NCI-H2029 (cell line): ENCODE results near the gene GTF3C2.

Experiments used
- DNase-seq: peaks from one replicate; lab custom pipeline; 2025; lab: John Stamatoyannopoulos, UW

The GTF3C2 gene

DNA sequence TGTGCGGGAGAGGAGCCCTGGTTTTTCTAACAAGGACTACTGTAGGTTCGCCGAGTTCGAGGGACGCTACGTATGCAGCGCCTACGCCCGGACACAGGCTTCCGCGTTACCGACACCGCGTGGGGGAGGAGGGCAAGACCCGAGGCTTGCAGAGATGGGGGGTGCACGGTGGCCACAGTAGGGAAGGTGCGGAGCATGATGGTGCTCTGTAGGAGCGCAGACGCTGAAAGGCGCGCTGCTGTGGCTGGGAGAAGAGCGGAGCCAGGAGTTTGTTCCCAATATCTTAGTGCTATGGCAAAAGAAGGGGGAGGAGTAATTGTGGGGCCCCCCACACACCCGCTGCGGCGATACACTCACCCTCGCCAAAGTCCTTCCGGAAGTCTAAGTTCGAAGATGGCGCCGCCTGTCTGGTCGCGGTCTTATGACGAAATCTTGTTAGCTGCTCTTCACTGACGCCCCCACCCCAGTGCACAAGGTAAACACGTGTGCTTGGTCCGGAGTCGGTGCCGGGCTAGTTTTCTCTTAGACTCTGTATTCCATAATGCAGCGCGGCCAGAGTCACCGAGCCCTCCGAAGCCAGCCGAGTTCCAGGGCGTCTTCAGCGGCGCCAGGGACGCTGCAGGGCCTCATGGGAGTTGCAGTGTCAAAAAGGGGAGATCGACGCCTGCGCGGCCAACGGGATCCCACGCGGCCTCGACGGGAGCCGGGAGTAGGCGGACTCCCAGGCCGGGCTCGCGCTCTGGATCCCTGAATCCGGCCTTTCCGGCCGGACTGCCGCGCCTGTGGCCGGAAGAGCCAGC, at the start of gene GTF3C2:
TSS of gene GTF3C2 (minus strand) at position 383 of the 800 bp plus-strand sequence. CDS start 13,210 bp downstream, outside the sequence.
- DNase-seq = peak; percentile 88

- DNase-seq = no peak
Measured at GRCh38 chr2:27400348-27401135, 44.0 kb upstream of the GTF3C2 start.

DNA sequence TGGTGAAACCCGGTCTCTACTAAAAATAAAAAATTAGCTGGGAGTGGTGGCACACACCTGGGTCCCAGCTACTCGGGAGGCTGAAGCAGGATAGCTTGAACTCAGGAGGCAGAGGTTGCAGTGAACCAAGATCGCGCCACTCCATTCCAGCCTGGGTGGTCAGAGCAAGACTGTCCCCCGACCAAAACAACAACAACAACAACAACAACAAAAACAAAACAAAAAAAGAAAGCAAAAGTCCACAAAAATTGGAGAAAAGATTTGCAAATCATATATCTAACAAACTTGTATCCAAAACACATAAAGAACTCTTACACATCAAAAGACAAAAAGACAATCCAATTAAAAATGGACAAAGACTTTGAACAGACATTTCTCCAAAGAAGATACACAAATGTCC, 42.4 kb upstream of the GTF3C2 start:
- no peak for DNase-seq

DNA sequence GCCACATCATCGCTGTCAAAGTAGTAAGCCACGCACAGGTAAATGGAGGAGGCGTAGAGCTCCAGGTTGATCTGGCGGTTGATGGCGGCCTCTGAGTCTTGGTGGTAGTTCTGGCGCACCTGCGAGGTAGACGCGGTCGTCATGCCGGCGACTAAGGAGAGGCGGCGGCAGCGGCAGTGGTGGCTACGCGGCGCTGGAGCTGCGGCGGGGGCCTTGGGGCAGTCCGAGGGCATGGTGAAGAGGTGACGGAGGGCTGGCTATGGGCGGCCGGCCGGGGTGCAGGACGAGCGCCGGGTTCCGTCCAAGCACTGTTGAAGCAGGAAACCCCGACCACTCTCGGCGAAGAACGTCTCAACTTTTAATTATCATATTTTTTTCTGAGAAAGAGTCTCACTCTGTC, 36.7 kb upstream of the GTF3C2 start:
- no peak for DNase-seq

GRCh38 chr2:27390822-27391679, 34.5 kb upstream of the GTF3C2 start:
- no peak for DNase-seq

- DNase-seq = no peak
Measured at GRCh38 chr2:27381577-27382181, 25.1 kb upstream of the GTF3C2 start.

GRCh38 chr2:27380626-27381545, 24.3 kb upstream of the GTF3C2 start, which contains the start of gene ZNF513:
ZNF513 (minus strand) TSS chr2:27380734; CDS start chr2:27380526, 208 bp downstream.
- DNase-seq = peak; percentile 94

- DNase-seq = peak; percentile 33
Measured at GRCh38 chr2:27379836-27380625, 23.5 kb upstream of the GTF3C2 start.

- no peak for DNase-seq
Measured at GRCh38 chr2:27379383-27379835, 22.8 kb upstream of the GTF3C2 start.

- no peak for DNase-seq
Measured at GRCh38 chr2:27378809-27379290, 22.3 kb upstream of the GTF3C2 start.

- DNase-seq = no peak
Measured at GRCh38 chr2:27378096-27378808, 21.7 kb upstream of the GTF3C2 start.

DNA sequence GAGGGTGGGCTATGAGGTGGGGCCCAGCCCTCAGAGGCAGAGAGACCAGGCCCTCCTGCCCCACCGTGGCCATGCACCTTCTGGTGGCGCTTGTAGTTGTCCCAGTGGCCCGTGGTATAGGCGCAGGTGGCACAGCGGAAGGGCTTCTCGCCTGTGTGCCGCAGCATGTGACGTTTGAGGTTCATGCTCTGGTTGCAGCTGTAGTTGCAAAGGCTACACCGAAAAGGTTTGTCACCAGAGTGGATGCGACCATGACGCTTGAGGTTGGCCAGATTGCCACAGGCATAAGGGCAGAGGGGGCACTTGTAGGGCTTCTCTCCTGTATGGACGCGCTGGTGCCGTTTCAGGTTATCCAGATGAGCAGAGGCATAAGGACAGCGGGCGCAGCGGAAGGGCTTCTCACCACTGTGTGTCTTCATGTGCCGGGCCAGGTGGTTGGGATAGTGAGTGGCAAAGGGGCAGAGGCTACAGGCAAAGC, 21.1 kb upstream of the GTF3C2 start:
- no peak for DNase-seq

- DNase-seq = no peak
Measured at GRCh38 chr2:27376866-27377617, 20.5 kb upstream of the GTF3C2 start.

GRCh38 chr2:27376151-27376865, 19.7 kb upstream of the GTF3C2 start:
- DNase-seq = no peak

- no peak for DNase-seq
Measured at GRCh38 chr2:27375513-27376099, 19.0 kb upstream of the GTF3C2 start.

- DNase-seq = no peak
Measured at GRCh38 chr2:27373567-27373966, 17.0 kb upstream of the GTF3C2 start.

DNA sequence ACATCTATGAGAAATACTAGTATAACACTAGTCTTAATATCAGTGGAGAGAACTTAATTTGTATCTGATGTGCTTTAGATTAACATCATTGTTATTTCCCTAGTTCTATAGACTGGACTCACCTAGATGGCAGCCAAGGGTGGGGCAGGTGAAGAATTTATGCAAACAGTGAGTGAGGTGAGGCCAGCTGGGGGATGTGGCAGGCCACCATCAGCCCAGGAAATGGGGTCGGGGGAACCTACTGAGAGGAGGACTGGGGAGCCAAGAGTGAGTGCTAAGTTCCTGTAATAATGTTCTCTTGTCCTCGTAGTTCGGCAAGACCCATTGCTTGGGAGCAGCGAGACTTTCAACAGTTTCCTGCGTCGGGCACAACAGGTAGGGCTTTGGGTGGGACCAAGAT, 16.4 kb upstream of the GTF3C2 start:
- DNase-seq = no peak
